Fibroblast of lung (primary cell): ENCODE results near the gene DLL1. TPM values are rescaled to one million over a fixed set of nuclear protein-coding genes. Genes with fewer than 3 reads are reported as not detected.

Experiments
- DNase-seq, 2 donors: peaks; one replicate each; pipeline versions ENCODE4 v3.0.0 to v3.0.0-alpha.2; 2010; ENCODE audit warnings: low read depth in 2 of 2
- H2AFZ ChIP-seq: 2 replicates; pipeline ENCODE4 v1.5.1; 2012; ENCODE audit warnings: low read length, control low read depth, inconsistent platforms
- H3K27ac ChIP-seq: 2 replicates; pipeline ENCODE4 v1.5.1; 2011; ENCODE audit warnings: low read length, control low read depth; ENCODE audit not compliant: insufficient read depth
- H3K27me3 ChIP-seq: 2 replicates; pipeline ENCODE4 v1.5.1; 2011; ENCODE audit warnings: mild to moderate bottlenecking, low read length; ENCODE audit not compliant: control insufficient read depth, insufficient read depth
- H3K36me3 ChIP-seq: 2 replicates; pipeline ENCODE4 v1.5.1; 2011; ENCODE audit warnings: low read length; ENCODE audit not compliant: control insufficient read depth, insufficient read depth
- H3K4me1 ChIP-seq: 2 replicates; pipeline ENCODE4 v1.5.1; 2011; ENCODE audit warnings: low read length; ENCODE audit not compliant: control insufficient read depth, insufficient read depth; ENCODE audit errors: extremely low read depth
- H3K4me2 ChIP-seq: 2 replicates; pipeline ENCODE4 v1.5.1; 2011; ENCODE audit warnings: low read length, control low read depth; ENCODE audit not compliant: insufficient read depth; ENCODE audit errors: extremely low read depth
- H3K4me3 ChIP-seq, 4 experiments: fragments of 200-600 bp in 1 of 4; sonication (generic) in 1 of 4; replicated peaks in 1 of 4; 2 replicates each; pipeline ENCODE4 v1.5.1; 2011 to 2016; ENCODE audit warnings: low read length in 4 of 4, low read depth in 3 of 4, mild to moderate bottlenecking in 3 of 4, control low read depth in 2 of 4, inconsistent platforms in 1 of 4, mixed read lengths in 1 of 4; ENCODE audit not compliant: insufficient read depth in 1 of 4; ENCODE audit errors: control extremely low read depth in 1 of 4
- H3K79me2 ChIP-seq: 2 replicates; pipeline ENCODE4 v1.5.1; 2012; ENCODE audit warnings: mild to moderate bottlenecking, low read length, inconsistent platforms; ENCODE audit not compliant: control insufficient read depth, insufficient read depth
- H3K9ac ChIP-seq: 2 replicates; pipeline ENCODE4 v1.5.1; 2011; ENCODE audit warnings: mild to moderate bottlenecking, low read length, control low read depth; ENCODE audit not compliant: insufficient read depth
- H3K9me3 ChIP-seq: 2 replicates; pipeline ENCODE4 v1.5.1; 2012; ENCODE audit warnings: low read depth, low read length; ENCODE audit not compliant: control insufficient read depth, insufficient read depth
- H4K20me1 ChIP-seq: 2 replicates; pipeline ENCODE4 v1.5.1; 2011; ENCODE audit warnings: low read length; ENCODE audit not compliant: control insufficient read depth, insufficient read depth; ENCODE audit errors: extremely low read depth
- CTCF ChIP-seq, 2 donors: IDR thresholded peaks in 1 of 2; conservative IDR thresholded peaks in 1 of 2; 1 replicate in 1 of 2; 2 replicates in 1 of 2; pipeline ENCODE4 v1.5.1; 2011 to 2012; ENCODE audit warnings: low read length in 2 of 2, control low read depth in 1 of 2, inconsistent platforms in 1 of 2, low read depth in 1 of 2, mild to moderate bottlenecking in 1 of 2
- EZH2 ChIP-seq: IDR thresholded peaks from 2 replicates; pipeline ENCODE4 v1.5.1; 2012; ENCODE audit warnings: low read length, control low read depth, mild to moderate bottlenecking; ENCODE audit errors: missing control alignments
- polyA plus RNA-seq, 2 donors: library from polyadenylated mRNA; depleted of rRNA in 1 of 2; stranded (reverse) in 1 of 2; unstranded in 1 of 2; fragments of >200 nt; gene quantifications; 2 replicates each; pipeline ENCODE4 v1.2.1, GENCODE V29; 2011 to 2012; ENCODE audit warnings: missing spikeins in 1 of 2
- total RNA-seq: library from RNA; depleted of rRNA; stranded (reverse); fragments of >200 nt; gene quantifications from 2 replicates; pipeline ENCODE4 v1.2.1, GENCODE V29; 2014

Gene DLL1
- total and polyA plus RNA-seq, 2 donors (not counting 1 experiment from before 2014, with no cell fraction given), result 0.69 to 12.4 TPM

GRCh38 chr6:170238741-170239565 lies 51.9 kb downstream of the DLL1 start:
- Histone ChIP-seq H3K9ac (no peak overlapping the region), H3K4me1 (no peaks in the 10 kb centered on the region), H4K20me1 (no peaks in the 10 kb centered on the region), H3K4me2 (no peak overlapping the region), H3K79me2 (no peaks in the 10 kb centered on the region), H3K27me3 (no peaks in the 10 kb centered on the region), H2AFZ (no peak overlapping the region), H3K27ac (no peak overlapping the region), H3K36me3 (no peaks in the 10 kb centered on the region), H3K9me3 (no peaks in the 10 kb centered on the region), H3K4me3 (no peak overlapping the region)
- no peak for DNase-seq
- TF ChIP-seq CTCF (conservative IDR thresholded peaks at IDR 0.05 in 1 of 2, IDR thresholded peaks at IDR 0.05 in 1 of 2; ENCODE audit: low read depth in 1 of 2, low read length in 2 of 2) (no peak), EZH2 (no peak)

- no peak overlapping the region for H3K4me3 ChIP-seq
- no peak overlapping the region for H3K27ac ChIP-seq
- H2AFZ ChIP-seq, result no peak overlapping the region
- no peaks in the 10 kb centered on the region for H3K27me3 ChIP-seq
- no peaks in the 10 kb centered on the region for H3K36me3 ChIP-seq
- no peak overlapping the region for H3K9ac ChIP-seq
- no peaks in the 10 kb centered on the region for H3K4me1 ChIP-seq
- no peak for TF ChIP-seq CTCF (conservative IDR thresholded peaks at IDR 0.05 in 1 of 2, IDR thresholded peaks at IDR 0.05 in 1 of 2; ENCODE audit: low read depth in 1 of 2, low read length in 2 of 2)
- no peak for TF ChIP-seq EZH2
- no peak for DNase-seq
- H3K9me3 ChIP-seq, result no peaks in the 10 kb centered on the region
- H3K4me2 ChIP-seq, result no peak overlapping the region
- no peaks in the 10 kb centered on the region for H4K20me1 ChIP-seq
- no peaks in the 10 kb centered on the region for H3K79me2 ChIP-seq
Observed at GRCh38 chr6:170237999-170238740, 52.7 kb downstream of the DLL1 start.

- no peak for TF ChIP-seq CTCF (conservative IDR thresholded peaks at IDR 0.05 in 1 of 2, IDR thresholded peaks at IDR 0.05 in 1 of 2; ENCODE audit: low read depth in 1 of 2, low read length in 2 of 2)
- TF ChIP-seq EZH2, result no peak
- no peaks in the 10 kb centered on the region for H3K4me1 ChIP-seq
- H3K27me3 ChIP-seq, result no peaks in the 10 kb centered on the region
- no peaks in the 10 kb centered on the region for H3K36me3 ChIP-seq
- no peaks in the 10 kb centered on the region for H3K79me2 ChIP-seq
- H3K4me2 ChIP-seq, result no peak overlapping the region
- no peak overlapping the region for H2AFZ ChIP-seq
- no peak overlapping the region for H3K9ac ChIP-seq
- no peak overlapping the region for H3K4me3 ChIP-seq
- H3K9me3 ChIP-seq, result no peaks in the 10 kb centered on the region
- H3K27ac ChIP-seq, result no peak overlapping the region
- DNase-seq, result no peak
- H4K20me1 ChIP-seq, result no peaks in the 10 kb centered on the region
Observed at GRCh38 chr6:170236131-170236836, 54.6 kb downstream of the DLL1 start.
